Panc1 (cell line): ENCODE results near the gene UBXN6. TPM values are rescaled to one million over a fixed set of nuclear protein-coding genes. Genes with fewer than 3 reads are reported as not detected.

Source experiments
- ATAC-seq: fragments of 200-7000 bp; cut with Tn5 transposase; 2 replicates; pipeline ENCODE4 v1.9.1; 2020; ENCODE audit warnings: mild to moderate bottlenecking, moderate library complexity
- BruUV-seq: library from RNA; stranded (reverse); fragments of 400-500 nt; replicated peaks from 2 replicates; lab custom pipeline; 2021; lab: Mats Ljungman, UMichigan
- CTCF ChIA-PET: fragments of 300-600 bp; sonication (Branson Sonifier 250); formaldehyde crosslinking; loops from one replicate; lab custom pipeline; 2022; ENCODE audit warnings: antibody characterized with exemption; lab: Charles Lee
- POLR2A ChIA-PET: fragments of 300-600 bp; sonication (Branson Sonifier 250); formaldehyde crosslinking; loops from one replicate; lab custom pipeline; 2022; ENCODE audit warnings: antibody characterized with exemption; lab: Charles Lee
- DNase-seq: peaks from one replicate; pipeline ENCODE4 v3.0.0-alpha.2; 2010; ENCODE audit warnings: low read depth, low spot score
- H3K27ac ChIP-seq: 2 replicates; pipeline ENCODE4 v1.5.1; 2011; ENCODE audit warnings: mild to moderate bottlenecking, low read length, inconsistent platforms
- H3K27me3 ChIP-seq: fragments of 200-500 bp; sonication (Bioruptor generic); 2 replicates; pipeline ENCODE4 v1.6.0; 2014; ENCODE audit warnings: low read length, inconsistent platforms; ENCODE audit not compliant: control insufficient read depth, insufficient read depth
- H3K36me3 ChIP-seq: fragments of 200-500 bp; sonication (Bioruptor generic); 2 replicates; pipeline ENCODE4 v1.5.1; 2014; ENCODE audit warnings: inconsistent platforms, mild to moderate bottlenecking, low read length, moderate library complexity; ENCODE audit not compliant: control insufficient read depth, insufficient read depth
- H3K4me1 ChIP-seq: 2 replicates; pipeline ENCODE4 v1.5.1; 2011; ENCODE audit warnings: inconsistent platforms, mild to moderate bottlenecking, low read length, moderate library complexity; ENCODE audit not compliant: control insufficient read depth, insufficient read depth
- H3K4me3 ChIP-seq, 2 experiments: 2 replicates each; pipeline ENCODE4 v1.5.1; 2011 to 2012; ENCODE audit warnings: low read depth in 2 of 2, low read length in 2 of 2, mild to moderate bottlenecking in 2 of 2, inconsistent platforms in 1 of 2, moderate library complexity in 1 of 2
- H3K9me3 ChIP-seq: fragments of 200-500 bp; sonication (Bioruptor generic); 2 replicates; pipeline ENCODE4 v1.5.1; 2014; ENCODE audit warnings: low read depth, mild to moderate bottlenecking, inconsistent platforms, low read length, moderate library complexity; ENCODE audit not compliant: control insufficient read depth, insufficient read depth
- CTCF ChIP-seq: fragments of 450-650 bp; IDR thresholded peaks from 2 replicates; pipeline ENCODE4 v1.5.1; 2017; ENCODE audit warnings: mild to moderate bottlenecking
- POLR2AphosphoS5 ChIP-seq: IDR thresholded peaks from 2 replicates; pipeline ENCODE4 v1.6.1; 2012; ENCODE audit warnings: mild to moderate bottlenecking, low read depth, low read length, moderate library complexity
- REST ChIP-seq, 2 experiments: IDR thresholded peaks; 2 replicates each; pipeline ENCODE4 v1.6.1; 2011 to 2012; ENCODE audit warnings: low read depth in 2 of 2, control low read depth in 1 of 2, low read length in 1 of 2, mild to moderate bottlenecking in 1 of 2, moderate library complexity in 1 of 2; ENCODE audit not compliant: insufficient read depth in 1 of 2
- SIN3A ChIP-seq: IDR thresholded peaks from 2 replicates; pipeline ENCODE4 v1.6.1; 2012; ENCODE audit warnings: low read depth, mild to moderate bottlenecking, low read length, moderate library complexity, borderline replicate concordance; ENCODE audit not compliant: insufficient read depth
- TCF7L2 ChIP-seq: IDR thresholded peaks from 2 replicates; pipeline ENCODE4 v1.6.1; 2011; ENCODE audit warnings: mild to moderate bottlenecking, low read depth, low read length, inconsistent platforms
- in situ Hi-C: cut with HindIII; loops from 2 replicates; pipeline ENCODE4 v1.10.0; 2016; ENCODE audit warnings: low sequenced_read_pairs, low pct_unique_long_range_greater_than_20kb
- intact Hi-C: fragments of 100-400 bp; cut with micrococcal nuclease; formaldehyde crosslinking; loops from one replicate; pipeline ENCODE4 v1.10.0; 2022; ENCODE audit not compliant: unreplicated experiment
- total RNA-seq: library from RNA; stranded (reverse); gene quantifications from one replicate; pipeline ENCODE4 v1.2.1, GENCODE V29; 2021; ENCODE audit not compliant: unreplicated experiment

The UBXN6 gene
- total RNA-seq, 1 experiment from 2014 or later, result 55.6 TPM

- Histone ChIP-seq H3K4me3 (no peak overlapping the region), H3K4me1 (no peaks in the 10 kb centered on the region), H3K27ac (no peak overlapping the region), H3K9me3 (no peaks in the 10 kb centered on the region), H3K27me3 (no peaks in the 10 kb centered on the region), H3K36me3 (no peaks in the 10 kb centered on the region)
- in situ Hi-C loops, result no loop called here
- CTCF ChIA-PET, result no interaction called here
- BruUV-seq, result no TSS peak
- no peak for DNase-seq
- intact Hi-C loops, result no loop called here
- POLR2A ChIA-PET, result no interaction called here
- no peak for ATAC-seq
- TF ChIP-seq POLR2AphosphoS5 (no peak), REST (IDR thresholded peaks at IDR 0.05; ENCODE audit: insufficient read depth in 1 of 2, low read depth in 2 of 2, low read length in 1 of 2) (no peak), TCF7L2 (no peak), CTCF (no peak), SIN3A (no peak)
Measured at GRCh38 chr19:4437103-4437502, 20.5 kb downstream of the UBXN6 start.

- Histone ChIP-seq H3K9me3 (no peaks in the 10 kb centered on the region), H3K4me1 (no peaks in the 10 kb centered on the region), H3K4me3 (no peak overlapping the region), H3K36me3 (no peaks in the 10 kb centered on the region), H3K27me3 (no peaks in the 10 kb centered on the region), H3K27ac (no peak overlapping the region)
- in situ Hi-C loops (no loop called here), intact Hi-C loops (no loop called here)
- POLR2A ChIA-PET, result no interaction called here
- no peak for ATAC-seq
- no peak for TF ChIP-seq POLR2AphosphoS5
- TF ChIP-seq CTCF, result no peak
- TF ChIP-seq TCF7L2, result no peak
- TF ChIP-seq SIN3A, result no peak
- no peak for TF ChIP-seq REST (IDR thresholded peaks at IDR 0.05; ENCODE audit: insufficient read depth in 1 of 2, low read depth in 2 of 2, low read length in 1 of 2)
- CTCF ChIA-PET, result no interaction called here
- no TSS peak for BruUV-seq
- DNase-seq, result no peak
Measured at GRCh38 chr19:4436231-4436630, 21.4 kb downstream of the UBXN6 start.
